ENCODE results near the gene RCCD1. TPM values are rescaled to one million over a fixed set of nuclear protein-coding genes. Genes with fewer than 3 reads are reported as not detected.
A peak's percentile ranks its signal among the peaks of the same experiment; 100 is the strongest.

RCCD1 gene
- total and polyA plus RNA-seq, 9 of the 15 experiments (the other 6 are each of a cell fraction or from before 2014, with no cell fraction given): 11.1 to 51.4 (median 24.7) TPM

GRCh38 chr15:90931828-90932659, 22.6 kb upstream of the RCCD1 start, which contains the start of gene HDDC3 (continued):
- TF ChIP-seq HBP1 (CRISPR knock-in tag; IDR thresholded peaks at IDR 0.05) (0 out of 2 replicates have a peak, but pooled peaks have one; percentile 44), RERE (CRISPR knock-in tag; IDR thresholded peaks at IDR 0.05; ENCODE audit: borderline replicate concordance) (peak; percentile 73; the same call in 1 of the 2 replicates), ETV1 (tag; conservative IDR thresholded peaks at IDR 0.05; ENCODE audit: low read depth) (peak; percentile 35)

Measured in K562 (cell line).